Uterine smooth muscle cell (primary cell): ENCODE results near the gene USP44. TPM values are rescaled to one million over a fixed set of nuclear protein-coding genes. Genes with fewer than 3 reads are reported as not detected.

Experiments used
- total RNA-seq: library from RNA; depleted of rRNA; stranded (reverse); fragments of >200 nt; gene quantifications from 2 replicates; pipeline ENCODE4 v1.2.3, GENCODE V29; 2014

USP44 gene
- total RNA-seq: 3.4 and 3.7 TPM in 2 replicates

GRCh38 chr12:95551305-95551704 lies at the start of gene USP44:
Gene USP44 (minus strand): TSS chr12:95551476. CDS start chr12:95534256, 17,220 bp downstream.

GRCh38 chr12:95473884-95474659 lies 77.2 kb downstream of the USP44 start, which contains the start of gene METAP2:
Gene METAP2 (plus strand): TSS chr12:95474152. CDS start chr12:95474180, 28 bp downstream.

Other genes starting within 250 kb of the USP44 start
- gene METAP2, start 77.3 kb downstream of the USP44 start, total RNA-seq: 97.5 and 103 TPM in 2 replicates
- 2.9 and 8.5 TPM in 2 replicates for gene NTN4, start 239.3 kb upstream of the USP44 start, total RNA-seq